GM10266 (cell line): ENCODE data around the gene TNFRSF14.
A peak's percentile ranks its signal among the peaks of the same experiment; 100 is the strongest.

Source experiments
- DNase-seq: peaks from one replicate; pipeline ENCODE4 v3.0.0; 2012; ENCODE audit errors: extremely low spot score
- CTCF ChIP-seq: IDR thresholded peaks from 2 replicates; pipeline ENCODE4 v1.5.1; 2012; ENCODE audit warnings: mild to moderate bottlenecking, low read depth; ENCODE audit not compliant: control insufficient read depth, insufficient read depth; ENCODE audit errors: missing control alignments

Gene TNFRSF14

GRCh38 chr1:2580691-2581090, 24.5 kb downstream of the TNFRSF14 start:
- DNase-seq: no peak

GRCh38 chr1:2582391-2582790, 26.2 kb downstream of the TNFRSF14 start:
- no peak for TF ChIP-seq CTCF

More at GRCh38 chr1:2580691-2581090, 24.5 kb downstream of the TNFRSF14 start:
- TF ChIP-seq CTCF: no peak

GRCh38 chr1:2583331-2583791, 27.2 kb downstream of the TNFRSF14 start:
- no peak for TF ChIP-seq CTCF

More at GRCh38 chr1:2582391-2582790, 26.2 kb downstream of the TNFRSF14 start:
- DNase-seq: no peak

GRCh38 chr1:2583871-2584351, 27.7 kb downstream of the TNFRSF14 start:
- no peak for TF ChIP-seq CTCF
- no peak for DNase-seq

More at GRCh38 chr1:2583331-2583791, 27.2 kb downstream of the TNFRSF14 start:
- DNase-seq: no peak

DNA sequence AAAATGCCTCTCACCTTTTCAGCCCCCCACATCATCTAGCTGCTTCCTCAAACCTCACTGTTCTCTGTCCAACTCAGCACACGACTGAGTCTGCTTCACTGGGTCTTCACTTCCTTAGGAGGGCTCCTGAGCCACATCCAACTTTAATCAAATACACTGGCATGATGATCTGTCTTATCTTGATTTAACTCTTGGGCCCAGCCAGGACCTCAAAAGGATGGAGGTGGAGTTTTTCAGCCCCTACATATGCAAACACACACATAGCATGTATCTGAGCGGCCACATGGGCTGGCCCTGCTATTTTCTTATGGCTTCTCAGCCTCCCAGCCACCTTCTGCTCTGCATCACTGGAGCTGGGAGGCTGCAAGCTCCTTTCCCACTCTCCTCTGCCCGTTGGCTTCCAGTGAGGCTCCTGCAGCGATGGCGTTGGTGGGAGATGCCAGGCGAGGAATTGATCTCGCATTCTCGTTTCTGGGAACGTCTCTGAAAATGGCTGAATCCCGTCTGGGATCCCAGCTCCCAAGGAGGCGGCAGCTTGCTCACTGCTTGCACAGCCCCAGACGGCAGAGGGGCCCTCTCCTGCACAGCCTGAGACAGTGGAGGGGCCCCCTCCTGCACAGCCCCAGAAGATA, 28.6 kb downstream of the TNFRSF14 start:
- TF ChIP-seq CTCF: no peak
- no peak for DNase-seq

DNA sequence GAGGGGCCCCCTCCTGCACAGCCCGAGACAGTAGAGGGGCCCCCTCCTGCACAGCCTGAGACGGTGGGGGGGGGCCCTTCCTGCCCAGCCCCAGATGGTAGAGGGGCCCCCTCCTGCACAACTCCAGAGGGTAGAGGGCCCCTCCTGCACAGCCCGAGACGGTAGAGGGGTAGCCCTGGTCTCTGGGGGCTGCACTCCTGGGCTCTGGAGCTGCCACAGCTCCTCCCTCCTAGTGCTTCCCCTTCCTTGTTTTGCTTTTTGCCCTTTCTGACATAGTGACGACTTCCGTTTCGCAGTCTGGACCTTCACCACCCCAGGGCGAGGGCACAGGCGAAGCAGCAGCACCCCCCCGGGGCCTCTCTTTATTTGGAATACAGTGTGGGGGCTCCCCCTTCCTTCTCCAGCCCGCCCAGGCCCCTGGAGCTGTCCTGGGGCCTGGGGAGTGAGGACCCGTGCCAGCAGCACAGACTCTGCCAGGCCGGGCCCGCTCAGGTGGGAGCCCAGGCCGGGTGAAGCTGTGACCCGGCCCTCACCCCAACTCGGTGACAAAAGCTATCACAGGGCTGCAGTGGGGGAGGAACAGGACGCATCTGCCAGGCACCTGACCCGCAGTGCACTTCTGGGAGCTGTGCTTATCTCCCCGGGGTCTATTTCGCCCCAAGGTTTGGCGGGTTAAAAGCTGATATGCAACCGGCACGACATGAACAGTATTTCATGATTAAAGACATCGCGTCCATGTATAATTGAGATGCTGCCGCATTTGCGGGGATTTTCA, 29.3 kb downstream of the TNFRSF14 start:
- peak; percentile 77 for DNase-seq

More for the DNA sequence above, 29.3 kb downstream of the TNFRSF14 start:
- peak; percentile 17 for TF ChIP-seq CTCF
